Peyer's patch (tissue), 4 donors: Measurements from ENCODE around the gene TTC29.

Experiments
- CTCF ChIP-seq, 6 experiments: fragments of 450-650 bp in 4 of 6; fragments of 200-600 bp in 2 of 6; sonication (generic) in 1 of 6; IDR thresholded peaks; one replicate each; pipeline ENCODE4 v1.5.1; 2017 to 2019; ENCODE audit warnings: antibody characterized with exemption in 6 of 6, mild to moderate bottlenecking in 3 of 6, moderate library complexity in 1 of 6
- POLR2A ChIP-seq, 2 donors: fragments of 450-650 bp; IDR thresholded peaks; one replicate each; pipeline ENCODE4 v1.5.1; 2017; ENCODE audit warnings: antibody characterized with exemption in 2 of 2, mild to moderate bottlenecking in 2 of 2, moderate library complexity in 2 of 2

GRCh38 chr4:146842876-146843275 lies 102.8 kb downstream of the TTC29 start:
- TF ChIP-seq POLR2A (IDR thresholded peaks at IDR 0.05) (no peak), CTCF (IDR thresholded peaks at IDR 0.05) (no peak)
